Liver (tissue), 9 donors: ENCODE results near the gene CAB39. TPM values are rescaled to one million over a fixed set of nuclear protein-coding genes. Genes with fewer than 3 reads are reported as not detected.

Experiments used
- DNase-seq: peaks from one replicate; pipeline ENCODE4 v3.0.0-alpha.2; 2017; ENCODE audit warnings: low spot score
- H3K27ac ChIP-seq, 2 donors: one replicate each; pipeline ENCODE4 v1.7.0; 2013; ENCODE audit warnings: inconsistent platforms in 2 of 2, low read length in 2 of 2, control low read depth in 1 of 2, low read depth in 1 of 2, mild to moderate bottlenecking in 1 of 2
- H3K27me3 ChIP-seq, 4 donors: one replicate each; pipeline versions ENCODE4 v1.6.1 to v1.7.0; 2013; ENCODE audit warnings: low read length in 3 of 4, inconsistent platforms in 1 of 4, mild to moderate bottlenecking in 1 of 4, moderate library complexity in 1 of 4; ENCODE audit not compliant: control insufficient read depth in 4 of 4, insufficient read depth in 4 of 4
- H3K36me3 ChIP-seq, 4 donors: one replicate each; pipeline versions ENCODE4 v1.6.1 to v1.7.0; 2013; ENCODE audit warnings: low read length in 3 of 4, mild to moderate bottlenecking in 3 of 4, low read depth in 1 of 4, moderate library complexity in 1 of 4; ENCODE audit not compliant: control insufficient read depth in 4 of 4, insufficient read depth in 3 of 4
- H3K4me1 ChIP-seq, 4 donors: one replicate each; pipeline versions ENCODE4 v1.6.1 to v1.7.0; 2013; ENCODE audit warnings: low read length in 3 of 4, mild to moderate bottlenecking in 3 of 4, moderate library complexity in 1 of 4; ENCODE audit not compliant: control insufficient read depth in 4 of 4, insufficient read depth in 4 of 4
- H3K4me3 ChIP-seq, 3 donors: one replicate each; pipeline versions ENCODE4 v1.6.1 to v1.7.0; 2013; ENCODE audit warnings: low read length in 3 of 3, control low read depth in 1 of 3, low read depth in 1 of 3, mild to moderate bottlenecking in 1 of 3
- H3K9ac ChIP-seq, 2 donors: one replicate each; pipeline ENCODE4 v1.7.0; 2013; ENCODE audit warnings: low read length in 2 of 2, mild to moderate bottlenecking in 2 of 2, moderate library complexity in 2 of 2, control low read depth in 1 of 2, low read depth in 1 of 2
- H3K9me3 ChIP-seq, 4 donors: one replicate each; pipeline versions ENCODE4 v1.6.1 to v1.7.0; 2013; ENCODE audit warnings: low read length in 3 of 4; ENCODE audit not compliant: control insufficient read depth in 4 of 4
- EGR1 ChIP-seq, 2 donors: IDR thresholded peaks; 2 replicates each; pipeline ENCODE4 v1.6.1; 2016 to 2018; ENCODE audit warnings: antibody characterized with exemption in 2 of 2, low read depth in 2 of 2
- FOXA1 ChIP-seq: IDR thresholded peaks from 2 replicates; pipeline ENCODE4 v1.6.1; 2016; ENCODE audit warnings: antibody characterized with exemption
- FOXA2 ChIP-seq: IDR thresholded peaks from 2 replicates; pipeline ENCODE4 v1.6.1; 2016; ENCODE audit warnings: antibody characterized with exemption
- GABPA ChIP-seq, 2 donors: IDR thresholded peaks in 1 of 2; conservative IDR thresholded peaks in 1 of 2; 2 replicates each; pipeline ENCODE4 v1.6.1; 2016; ENCODE audit warnings: antibody characterized with exemption in 2 of 2, mild to moderate bottlenecking in 1 of 2, moderate library complexity in 1 of 2
- HNF4A ChIP-seq, 2 donors: conservative IDR thresholded peaks; 2 replicates each; pipeline ENCODE4 v1.6.1; 2016; ENCODE audit warnings: antibody characterized with exemption in 2 of 2, mild to moderate bottlenecking in 2 of 2
- HNF4G ChIP-seq: IDR thresholded peaks from 2 replicates; pipeline ENCODE4 v1.6.1; 2016; ENCODE audit warnings: antibody characterized with exemption
- JUND ChIP-seq, 2 donors: IDR thresholded peaks; 2 replicates each; pipeline ENCODE4 v1.6.1; 2016; ENCODE audit warnings: antibody characterized with exemption in 2 of 2
- MAX ChIP-seq: IDR thresholded peaks from 2 replicates; pipeline ENCODE4 v1.6.1; 2016; ENCODE audit warnings: antibody characterized with exemption
- NR2F2 ChIP-seq: IDR thresholded peaks from 2 replicates; pipeline ENCODE4 v1.6.1; 2016; ENCODE audit warnings: antibody characterized with exemption
- RAD21 ChIP-seq, 2 donors: IDR thresholded peaks; 2 replicates each; pipeline ENCODE4 v1.6.1; 2016; ENCODE audit warnings: antibody characterized with exemption in 2 of 2, mild to moderate bottlenecking in 2 of 2
- SP1 ChIP-seq: IDR thresholded peaks from 2 replicates; pipeline ENCODE4 v1.6.1; 2018; ENCODE audit warnings: antibody characterized with exemption, mild to moderate bottlenecking
- ZBTB33 ChIP-seq: IDR thresholded peaks from 2 replicates; pipeline ENCODE4 v1.6.1; 2016; ENCODE audit warnings: antibody characterized with exemption
- WGBS: extraction: QIAGEN DNeasy Blood & Tissue Kit; methylation state at CpG from one replicate; pipeline ENCODE4 v1.1.7; 2013; 5-methylcytosine and 5-hydroxymethylcytosine counted together
- polyA plus RNA-seq, 2 donors: library from polyadenylated mRNA; stranded (reverse) in 1 of 2; unstranded in 1 of 2; fragments of 200-250 nt in 1 of 2; fragments of >200 nt in 1 of 2; fragmentation: Nextera tagmentation in 1 of 2; extraction: Ambion mirVana in 1 of 2; gene quantifications; one replicate each; pipeline versions ENCODE4 v1.2.1 to v1.2.3, GENCODE V29; 2013 to 2015
- total RNA-seq, 2 donors: library from RNA; depleted of rRNA; stranded (reverse); fragments of >200 nt; gene quantifications; one replicate each; pipeline ENCODE4 v1.2.3, GENCODE V29; 2014
- TF ChIP-seq, protein P1 (sequence below): IDR thresholded peaks from 2 replicates; pipeline ENCODE4 v1.6.1; 2016; ENCODE audit warnings: antibody characterized with exemption, mild to moderate bottlenecking
- TF ChIP-seq, protein P2 (sequence below): IDR thresholded peaks from 2 replicates; pipeline ENCODE4 v1.6.1; 2016; ENCODE audit warnings: antibody characterized with exemption
- TF ChIP-seq, protein P3 (sequence below): fragments of 150-350 bp; IDR thresholded peaks from 2 replicates; pipeline ENCODE4 v1.5.1; 2017; ENCODE audit warnings: improper control_type of control experiment, low read depth, low read length; ENCODE audit not compliant: missing input control
- donor health status: healthy.
- donor health status: healthy.
- donor health status: healthy.
- donor health status: healthy.
- donor health status: healthy.

The CAB39 gene
- total and polyA plus RNA-seq, 4 donors: 9.2 to 39.8 (median 26.5) TPM

- TF ChIP-seq ZBTB33 (no peak), HNF4A (conservative IDR thresholded peaks at IDR 0.05) (no peak), NR2F2 (no peak), FOXA1 (no peak)
- TF ChIP-seq, protein P1, sequence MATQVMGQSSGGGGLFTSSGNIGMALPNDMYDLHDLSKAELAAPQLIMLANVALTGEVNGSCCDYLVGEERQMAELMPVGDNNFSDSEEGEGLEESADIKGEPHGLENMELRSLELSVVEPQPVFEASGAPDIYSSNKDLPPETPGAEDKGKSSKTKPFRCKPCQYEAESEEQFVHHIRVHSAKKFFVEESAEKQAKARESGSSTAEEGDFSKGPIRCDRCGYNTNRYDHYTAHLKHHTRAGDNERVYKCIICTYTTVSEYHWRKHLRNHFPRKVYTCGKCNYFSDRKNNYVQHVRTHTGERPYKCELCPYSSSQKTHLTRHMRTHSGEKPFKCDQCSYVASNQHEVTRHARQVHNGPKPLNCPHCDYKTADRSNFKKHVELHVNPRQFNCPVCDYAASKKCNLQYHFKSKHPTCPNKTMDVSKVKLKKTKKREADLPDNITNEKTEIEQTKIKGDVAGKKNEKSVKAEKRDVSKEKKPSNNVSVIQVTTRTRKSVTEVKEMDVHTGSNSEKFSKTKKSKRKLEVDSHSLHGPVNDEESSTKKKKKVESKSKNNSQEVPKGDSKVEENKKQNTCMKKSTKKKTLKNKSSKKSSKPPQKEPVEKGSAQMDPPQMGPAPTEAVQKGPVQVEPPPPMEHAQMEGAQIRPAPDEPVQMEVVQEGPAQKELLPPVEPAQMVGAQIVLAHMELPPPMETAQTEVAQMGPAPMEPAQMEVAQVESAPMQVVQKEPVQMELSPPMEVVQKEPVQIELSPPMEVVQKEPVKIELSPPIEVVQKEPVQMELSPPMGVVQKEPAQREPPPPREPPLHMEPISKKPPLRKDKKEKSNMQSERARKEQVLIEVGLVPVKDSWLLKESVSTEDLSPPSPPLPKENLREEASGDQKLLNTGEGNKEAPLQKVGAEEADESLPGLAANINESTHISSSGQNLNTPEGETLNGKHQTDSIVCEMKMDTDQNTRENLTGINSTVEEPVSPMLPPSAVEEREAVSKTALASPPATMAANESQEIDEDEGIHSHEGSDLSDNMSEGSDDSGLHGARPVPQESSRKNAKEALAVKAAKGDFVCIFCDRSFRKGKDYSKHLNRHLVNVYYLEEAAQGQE: no peak
- Histone ChIP-seq H3K4me1 (peaks cover 2 to 9% (median 7%) of the 10 kb centered on the region in 4 donors), H3K9me3 (peaks cover 0 to 6% (median 5%) of the 10 kb centered on the region in 4 donors), H3K27me3 (peaks cover 0 to 12% (median 4%) of the 10 kb centered on the region in 4 donors), H3K4me3 (no peak overlapping the region), H3K9ac (no peak overlapping the region), H3K36me3 (no peaks in the 10 kb centered on the region), H3K27ac (no peak overlapping the region)
- no peak for DNase-seq
- 97% methylated on average over 14 of the region's 14 CpGs for WGBS
Observed at GRCh38 chr2:230829293-230829692, 116.7 kb downstream of the CAB39 start.

GRCh38 chr2:230829959-230830358, 117.3 kb downstream of the CAB39 start:
- TF ChIP-seq EGR1 (IDR thresholded peaks at IDR 0.05; ENCODE audit: low read depth in 2 of 2): no peak
- no peak for TF ChIP-seq GABPA (IDR thresholded peaks at IDR 0.05 in 1 of 2, conservative IDR thresholded peaks at IDR 0.05 in 1 of 2)
- no peak for TF ChIP-seq HNF4G
- TF ChIP-seq FOXA2: no peak
- no peak for TF ChIP-seq RAD21 (IDR thresholded peaks at IDR 0.05)
- TF ChIP-seq NR2F2: no peak
- TF ChIP-seq ZBTB33: no peak
- no peak for TF ChIP-seq SP1
- no peak for TF ChIP-seq FOXA1
- TF ChIP-seq, protein P2, sequence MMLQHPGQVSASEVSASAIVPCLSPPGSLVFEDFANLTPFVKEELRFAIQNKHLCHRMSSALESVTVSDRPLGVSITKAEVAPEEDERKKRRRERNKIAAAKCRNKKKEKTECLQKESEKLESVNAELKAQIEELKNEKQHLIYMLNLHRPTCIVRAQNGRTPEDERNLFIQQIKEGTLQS: no peak
- no peak for TF ChIP-seq MAX
- TF ChIP-seq, protein P3, sequence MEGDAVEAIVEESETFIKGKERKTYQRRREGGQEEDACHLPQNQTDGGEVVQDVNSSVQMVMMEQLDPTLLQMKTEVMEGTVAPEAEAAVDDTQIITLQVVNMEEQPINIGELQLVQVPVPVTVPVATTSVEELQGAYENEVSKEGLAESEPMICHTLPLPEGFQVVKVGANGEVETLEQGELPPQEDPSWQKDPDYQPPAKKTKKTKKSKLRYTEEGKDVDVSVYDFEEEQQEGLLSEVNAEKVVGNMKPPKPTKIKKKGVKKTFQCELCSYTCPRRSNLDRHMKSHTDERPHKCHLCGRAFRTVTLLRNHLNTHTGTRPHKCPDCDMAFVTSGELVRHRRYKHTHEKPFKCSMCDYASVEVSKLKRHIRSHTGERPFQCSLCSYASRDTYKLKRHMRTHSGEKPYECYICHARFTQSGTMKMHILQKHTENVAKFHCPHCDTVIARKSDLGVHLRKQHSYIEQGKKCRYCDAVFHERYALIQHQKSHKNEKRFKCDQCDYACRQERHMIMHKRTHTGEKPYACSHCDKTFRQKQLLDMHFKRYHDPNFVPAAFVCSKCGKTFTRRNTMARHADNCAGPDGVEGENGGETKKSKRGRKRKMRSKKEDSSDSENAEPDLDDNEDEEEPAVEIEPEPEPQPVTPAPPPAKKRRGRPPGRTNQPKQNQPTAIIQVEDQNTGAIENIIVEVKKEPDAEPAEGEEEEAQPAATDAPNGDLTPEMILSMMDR: no peak
- no peak for TF ChIP-seq JUND (IDR thresholded peaks at IDR 0.05)
- no peak for TF ChIP-seq HNF4A (conservative IDR thresholded peaks at IDR 0.05)
- TF ChIP-seq, protein P1: no peak
- Histone ChIP-seq H3K27me3 (peaks cover 0 to 12% (median 4%) of the 10 kb centered on the region in 4 donors), H3K36me3 (no peaks in the 10 kb centered on the region), H3K4me1 (peaks cover 2 to 8% (median 6%) of the 10 kb centered on the region in 4 donors), H3K9ac (no peak overlapping the region), H3K9me3 (peaks cover 0 to 6% (median 5%) of the 10 kb centered on the region in 4 donors), H3K27ac (no peak overlapping the region), H3K4me3 (no peak overlapping the region)
- no peak for DNase-seq
- 95% methylated on average over 7 of the region's 7 CpGs for WGBS
